ENCODE data around the gene UBE2O.
A peak's percentile ranks its signal among the peaks of the same experiment; 100 is the strongest.

UBE2O gene

DNA sequence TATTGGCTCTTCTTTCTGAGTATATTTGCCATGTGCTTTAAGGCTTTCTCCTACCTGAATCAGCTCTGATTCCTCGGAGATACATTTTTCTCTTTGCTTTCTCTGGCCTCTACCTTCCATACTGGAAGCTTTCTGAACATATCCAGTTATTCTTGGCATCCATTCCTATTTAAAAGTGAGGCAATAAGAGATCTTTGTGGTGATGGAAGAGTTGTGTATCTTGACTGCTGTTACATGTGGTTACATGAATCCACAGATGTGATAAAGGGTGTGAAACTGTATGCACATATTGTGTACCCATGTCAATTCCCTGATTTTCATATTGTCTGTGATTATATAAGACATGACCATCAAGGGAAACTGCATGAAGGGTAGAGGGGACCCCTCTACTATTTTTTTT, 24.4 kb downstream of the UBE2O start:
- H3K27me3 ChIP-seq (ENCODE audit: insufficient read depth, low read length), result no peaks in the 10 kb centered on the region
- H3K27ac ChIP-seq (ENCODE audit: low read depth, low read length), result no peak overlapping the region
- no peak overlapping the region for H2BK120ac ChIP-seq (ENCODE audit: insufficient read depth, low read length, poor library complexity)
- WGBS (ENCODE audit: extremely low coverage, insufficient coverage, insufficient read length), result no CpG with 5 or more reads among the region's 1 CpG
- H3K18ac ChIP-seq (ENCODE audit: low read length), result no peak overlapping the region
- no peak overlapping the region for H2AFZ ChIP-seq (ENCODE audit: insufficient read depth, low read length, poor library complexity)
- no peaks in the 10 kb centered on the region for H3K79me1 ChIP-seq (ENCODE audit: low read length)
- no peaks in the 10 kb centered on the region for H3K4me1 ChIP-seq (ENCODE audit: control insufficient read depth in 1 of 2, insufficient read depth in 2 of 2, low read length in 2 of 2)
- no peak for DNase-seq
- no peak overlapping the region for H3K9ac ChIP-seq (ENCODE audit: low read length)
- no peaks in the 10 kb centered on the region for H3K36me3 ChIP-seq (ENCODE audit: control insufficient read depth in 1 of 2, insufficient read depth in 2 of 2, low read length in 2 of 2)
- H3K4ac ChIP-seq (ENCODE audit: low read depth, low read length), result no peak overlapping the region
- H3K9me3 ChIP-seq (ENCODE audit: insufficient read depth, low read depth, low read length), result no peaks in the 10 kb centered on the region
- H3K79me2 ChIP-seq (ENCODE audit: control insufficient read depth, insufficient read depth, low read length, poor library complexity), result no peaks in the 10 kb centered on the region
- no peak overlapping the region for H3K14ac ChIP-seq (ENCODE audit: low read length)
- no peak overlapping the region for H4K91ac ChIP-seq (ENCODE audit: low read depth, low read length)
- H2AK5ac ChIP-seq (ENCODE audit: low read length), result no peak overlapping the region
- no peak overlapping the region for H3K23ac ChIP-seq (ENCODE audit: low read length)
- no peak overlapping the region for H3K4me2 ChIP-seq (ENCODE audit: low read length)
- no peak overlapping the region for H2BK12ac ChIP-seq (ENCODE audit: low read length)
- H4K8ac ChIP-seq (ENCODE audit: low read depth, low read length), result no peak overlapping the region
- no peak overlapping the region for H3K4me3 ChIP-seq (ENCODE audit: low read depth, low read length)
- H4K12ac ChIP-seq (ENCODE audit: low read depth, low read length), result no peak overlapping the region
- H2BK5ac ChIP-seq (ENCODE audit: low read depth, low read length, poor library complexity), result no peak overlapping the region

- H3K36me3 ChIP-seq (ENCODE audit: control insufficient read depth in 1 of 2, insufficient read depth in 2 of 2, low read length in 2 of 2), result no peaks in the 10 kb centered on the region
- H4K12ac ChIP-seq (ENCODE audit: low read depth, low read length), result no peak overlapping the region
- no peak overlapping the region for H3K23ac ChIP-seq (ENCODE audit: low read length)
- H4K8ac ChIP-seq (ENCODE audit: low read depth, low read length), result no peak overlapping the region
- peaks cover 2% of the 10 kb centered on the region for H3K9me3 ChIP-seq (ENCODE audit: insufficient read depth, low read depth, low read length)
- peak in 1 of 2 donors; percentile 6 for DNase-seq
- no peak overlapping the region for H2BK120ac ChIP-seq (ENCODE audit: insufficient read depth, low read length, poor library complexity)
- no peak overlapping the region for H3K18ac ChIP-seq (ENCODE audit: low read length)
- no peaks in the 10 kb centered on the region for H3K79me1 ChIP-seq (ENCODE audit: low read length)
- H3K14ac ChIP-seq (ENCODE audit: low read length), result no peak overlapping the region
- no peak overlapping the region for H3K4me3 ChIP-seq (ENCODE audit: low read depth, low read length)
- no peak overlapping the region for H2BK5ac ChIP-seq (ENCODE audit: low read depth, low read length, poor library complexity)
- H2BK12ac ChIP-seq (ENCODE audit: low read length), result no peak overlapping the region
- no peak overlapping the region for H3K27ac ChIP-seq (ENCODE audit: low read depth, low read length)
- no peaks in the 10 kb centered on the region for H3K79me2 ChIP-seq (ENCODE audit: control insufficient read depth, insufficient read depth, low read length, poor library complexity)
- no peak overlapping the region for H2AFZ ChIP-seq (ENCODE audit: insufficient read depth, low read length, poor library complexity)
- H3K4me2 ChIP-seq (ENCODE audit: low read length), result no peak overlapping the region
- H3K4me1 ChIP-seq (ENCODE audit: control insufficient read depth in 1 of 2, insufficient read depth in 2 of 2, low read length in 2 of 2), result no peaks in the 10 kb centered on the region
- H4K91ac ChIP-seq (ENCODE audit: low read depth, low read length), result no peak overlapping the region
- WGBS (ENCODE audit: extremely low coverage, insufficient coverage, insufficient read length), result no CpG with 5 or more reads among the region's 8 CpGs
- H3K4ac ChIP-seq (ENCODE audit: low read depth, low read length), result no peak overlapping the region
- no peak overlapping the region for H2AK5ac ChIP-seq (ENCODE audit: low read length)
- H3K9ac ChIP-seq (ENCODE audit: low read length), result no peak overlapping the region
- no peaks in the 10 kb centered on the region for H3K27me3 ChIP-seq (ENCODE audit: insufficient read depth, low read length)
These were observed 25.3 kb downstream of the UBE2O start for GRCh38 chr17:76427501-76428231.

GRCh38 chr17:76426853-76427252, 26.1 kb downstream of the UBE2O start:
- DNase-seq, result peak in 1 of 2 donors; percentile 12
- H3K4me1 ChIP-seq (ENCODE audit: control insufficient read depth in 1 of 2, insufficient read depth in 2 of 2, low read length in 2 of 2), result no peaks in the 10 kb centered on the region
- H2BK12ac ChIP-seq (ENCODE audit: low read length), result no peak overlapping the region
- WGBS (ENCODE audit: extremely low coverage, insufficient coverage, insufficient read length), result no CpG with 5 or more reads among the region's 3 CpGs
- no peak overlapping the region for H3K9ac ChIP-seq (ENCODE audit: low read length)
- no peak overlapping the region for H3K14ac ChIP-seq (ENCODE audit: low read length)
- no peak overlapping the region for H3K4me2 ChIP-seq (ENCODE audit: low read length)
- no peak overlapping the region for H2AFZ ChIP-seq (ENCODE audit: insufficient read depth, low read length, poor library complexity)
- no peaks in the 10 kb centered on the region for H3K79me2 ChIP-seq (ENCODE audit: control insufficient read depth, insufficient read depth, low read length, poor library complexity)
- no peak overlapping the region for H3K4ac ChIP-seq (ENCODE audit: low read depth, low read length)
- no peak overlapping the region for H3K23ac ChIP-seq (ENCODE audit: low read length)
- no peak overlapping the region for H2BK5ac ChIP-seq (ENCODE audit: low read depth, low read length, poor library complexity)
- H3K4me3 ChIP-seq (ENCODE audit: low read depth, low read length), result no peak overlapping the region
- H3K9me3 ChIP-seq (ENCODE audit: insufficient read depth, low read depth, low read length), result peaks cover 2% of the 10 kb centered on the region
- H2AK5ac ChIP-seq (ENCODE audit: low read length), result no peak overlapping the region
- no peaks in the 10 kb centered on the region for H3K27me3 ChIP-seq (ENCODE audit: insufficient read depth, low read length)
- H3K79me1 ChIP-seq (ENCODE audit: low read length), result no peaks in the 10 kb centered on the region
- no peak overlapping the region for H2BK120ac ChIP-seq (ENCODE audit: insufficient read depth, low read length, poor library complexity)
- H3K36me3 ChIP-seq (ENCODE audit: control insufficient read depth in 1 of 2, insufficient read depth in 2 of 2, low read length in 2 of 2), result no peaks in the 10 kb centered on the region
- H3K18ac ChIP-seq (ENCODE audit: low read length), result no peak overlapping the region
- H3K27ac ChIP-seq (ENCODE audit: low read depth, low read length), result no peak overlapping the region
- H4K91ac ChIP-seq (ENCODE audit: low read depth, low read length), result no peak overlapping the region
- H4K8ac ChIP-seq (ENCODE audit: low read depth, low read length), result no peak overlapping the region
- H4K12ac ChIP-seq (ENCODE audit: low read depth, low read length), result no peak overlapping the region

- Histone ChIP-seq H3K79me1 (ENCODE audit: low read length) (no peaks in the 10 kb centered on the region), H3K27ac (ENCODE audit: low read depth, low read length) (no peak overlapping the region), H3K79me2 (ENCODE audit: control insufficient read depth, insufficient read depth, low read length, poor library complexity) (no peaks in the 10 kb centered on the region), H3K4ac (ENCODE audit: low read depth, low read length) (no peak overlapping the region), H3K27me3 (ENCODE audit: insufficient read depth, low read length) (no peaks in the 10 kb centered on the region), H2BK5ac (ENCODE audit: low read depth, low read length, poor library complexity) (no peak overlapping the region), H2AK5ac (ENCODE audit: low read length) (no peak overlapping the region), H4K8ac (ENCODE audit: low read depth, low read length) (no peak overlapping the region), H3K9me3 (ENCODE audit: insufficient read depth, low read depth, low read length) (peaks cover 2% of the 10 kb centered on the region), H3K36me3 (ENCODE audit: control insufficient read depth in 1 of 2, insufficient read depth in 2 of 2, low read length in 2 of 2) (no peaks in the 10 kb centered on the region), H3K4me1 (ENCODE audit: control insufficient read depth in 1 of 2, insufficient read depth in 2 of 2, low read length in 2 of 2) (no peaks in the 10 kb centered on the region), H2BK12ac (ENCODE audit: low read length) (no peak overlapping the region), H3K4me3 (ENCODE audit: low read depth, low read length) (no peak overlapping the region), H4K12ac (ENCODE audit: low read depth, low read length) (no peak overlapping the region), H2BK120ac (ENCODE audit: insufficient read depth, low read length, poor library complexity) (no peak overlapping the region), H4K91ac (ENCODE audit: low read depth, low read length) (no peak overlapping the region), H3K9ac (ENCODE audit: low read length) (no peak overlapping the region), H3K4me2 (ENCODE audit: low read length) (no peak overlapping the region), H3K23ac (ENCODE audit: low read length) (no peak overlapping the region), H3K14ac (ENCODE audit: low read length) (no peak overlapping the region), H2AFZ (ENCODE audit: insufficient read depth, low read length, poor library complexity) (no peak overlapping the region), H3K18ac (ENCODE audit: low read length) (peak overlapping the region; percentile 52)
- WGBS (ENCODE audit: extremely low coverage, insufficient coverage, insufficient read length), result no CpG with 5 or more reads among the region's 6 CpGs
- no peak for DNase-seq
These were observed 30.1 kb downstream of the UBE2O start for GRCh38 chr17:76422860-76423259.
